ENCODE results near the gene TSPAN3.

The TSPAN3 gene

GRCh38 chr15:77032647-77033416 lies 38.1 kb downstream of the TSPAN3 start:
- no peak for DNase-seq

GRCh38 chr15:77032052-77032646 lies 38.8 kb downstream of the TSPAN3 start:
- DNase-seq: no peak

- DNase-seq: peak; percentile 42
Observed at GRCh38 chr15:77031376-77032050, 39.4 kb downstream of the TSPAN3 start.

- DNase-seq: no peak
Observed at GRCh38 chr15:77030928-77031375, 40.0 kb downstream of the TSPAN3 start.

GRCh38 chr15:77030048-77030927 lies 40.6 kb downstream of the TSPAN3 start:
- DNase-seq: no peak

GRCh38 chr15:77029166-77030047 lies 41.5 kb downstream of the TSPAN3 start:
- no peak for DNase-seq

- DNase-seq: no peak
Observed at GRCh38 chr15:77028451-77029165, 42.3 kb downstream of the TSPAN3 start.

GRCh38 chr15:77027697-77028450 lies 43.0 kb downstream of the TSPAN3 start:
- DNase-seq: no peak

GRCh38 chr15:77027111-77027696 lies 43.7 kb downstream of the TSPAN3 start:
- no peak for DNase-seq

- no peak for DNase-seq
Observed at GRCh38 chr15:77026501-77027110, 44.3 kb downstream of the TSPAN3 start.

GRCh38 chr15:77025941-77026411 lies 44.9 kb downstream of the TSPAN3 start:
- no peak for DNase-seq

GRCh38 chr15:77025083-77025901 lies 45.6 kb downstream of the TSPAN3 start:
- DNase-seq: no peak

- peak; percentile 75 for DNase-seq
Observed at GRCh38 chr15:77024273-77025082, 46.4 kb downstream of the TSPAN3 start.

- DNase-seq: no peak
Observed at GRCh38 chr15:77023576-77024272, 47.2 kb downstream of the TSPAN3 start.

GRCh38 chr15:77022646-77023575 lies 48.0 kb downstream of the TSPAN3 start:
- no peak for DNase-seq
